ENCODE measurements around the gene HGFAC. TPM values are rescaled to one million over a fixed set of nuclear protein-coding genes. Genes with fewer than 3 reads are reported as not detected.

The HGFAC gene
- total RNA-seq, 4 donors from 2014 or later, result not detected

GRCh38 chr4:3468154-3468553 is 26.4 kb downstream of the HGFAC start:
- no peak for TF ChIP-seq POLR2AphosphoS5 (IDR thresholded peaks at IDR 0.05)
- TF ChIP-seq POLR2A (IDR thresholded peaks at IDR 0.05), result no peak
- no peak for TF ChIP-seq CTCF (IDR thresholded peaks at IDR 0.05)
- no peak for TF ChIP-seq EP300 (IDR thresholded peaks at IDR 0.05)

DNA sequence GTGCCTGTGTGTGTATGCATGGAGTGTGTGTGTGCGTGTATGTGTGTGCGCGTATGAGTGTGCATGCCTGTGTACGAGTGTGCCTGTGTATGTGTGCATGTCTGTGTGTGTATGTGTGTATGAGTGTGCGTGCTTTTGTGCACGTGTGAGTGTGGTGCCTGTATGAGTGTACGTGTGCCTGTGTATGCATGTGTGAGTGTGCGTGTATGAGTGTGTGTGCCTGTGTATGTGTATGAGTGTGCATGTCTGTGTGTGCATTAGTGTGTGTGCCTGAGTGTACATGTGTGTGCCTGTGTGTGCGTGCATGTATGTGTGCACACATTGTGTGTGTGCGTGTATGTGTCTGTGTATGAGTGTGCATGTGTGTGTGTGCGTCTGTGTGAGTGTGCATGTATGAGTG is 27.0 kb downstream of the HGFAC start:
- 80% methylated on average over 10 of the region's 11 CpGs for WGBS
- Histone ChIP-seq H3K4me1 (peaks cover 1% of the 10 kb centered on the region), H3K27me3 (peaks cover 61% of the 10 kb centered on the region), H3K9me3 (no peaks in the 10 kb centered on the region), H3K36me3 (no peaks in the 10 kb centered on the region), H3K27ac (no peak overlapping the region), H3K4me3 (no peak overlapping the region)
- DNase-seq (ENCODE audit: low spot score in 2 of 2), result no peak
- no peak for TF ChIP-seq EP300 (IDR thresholded peaks at IDR 0.05)
- no peak for TF ChIP-seq CTCF (IDR thresholded peaks at IDR 0.05)
- no peak for TF ChIP-seq POLR2A (IDR thresholded peaks at IDR 0.05)
- no peak for TF ChIP-seq POLR2AphosphoS5 (IDR thresholded peaks at IDR 0.05)

More at GRCh38 chr4:3468154-3468553, 26.4 kb downstream of the HGFAC start:
- no peak for DNase-seq (ENCODE audit: low spot score in 2 of 2)
- Histone ChIP-seq H3K36me3 (no peaks in the 10 kb centered on the region), H3K27me3 (peaks cover 61% of the 10 kb centered on the region), H3K4me3 (no peak overlapping the region), H3K4me1 (peaks cover 8% of the 10 kb centered on the region), H3K9me3 (no peaks in the 10 kb centered on the region), H3K27ac (no peak overlapping the region)
- WGBS, result 92% methylated on average over 10 of the region's 10 CpGs

DNA sequence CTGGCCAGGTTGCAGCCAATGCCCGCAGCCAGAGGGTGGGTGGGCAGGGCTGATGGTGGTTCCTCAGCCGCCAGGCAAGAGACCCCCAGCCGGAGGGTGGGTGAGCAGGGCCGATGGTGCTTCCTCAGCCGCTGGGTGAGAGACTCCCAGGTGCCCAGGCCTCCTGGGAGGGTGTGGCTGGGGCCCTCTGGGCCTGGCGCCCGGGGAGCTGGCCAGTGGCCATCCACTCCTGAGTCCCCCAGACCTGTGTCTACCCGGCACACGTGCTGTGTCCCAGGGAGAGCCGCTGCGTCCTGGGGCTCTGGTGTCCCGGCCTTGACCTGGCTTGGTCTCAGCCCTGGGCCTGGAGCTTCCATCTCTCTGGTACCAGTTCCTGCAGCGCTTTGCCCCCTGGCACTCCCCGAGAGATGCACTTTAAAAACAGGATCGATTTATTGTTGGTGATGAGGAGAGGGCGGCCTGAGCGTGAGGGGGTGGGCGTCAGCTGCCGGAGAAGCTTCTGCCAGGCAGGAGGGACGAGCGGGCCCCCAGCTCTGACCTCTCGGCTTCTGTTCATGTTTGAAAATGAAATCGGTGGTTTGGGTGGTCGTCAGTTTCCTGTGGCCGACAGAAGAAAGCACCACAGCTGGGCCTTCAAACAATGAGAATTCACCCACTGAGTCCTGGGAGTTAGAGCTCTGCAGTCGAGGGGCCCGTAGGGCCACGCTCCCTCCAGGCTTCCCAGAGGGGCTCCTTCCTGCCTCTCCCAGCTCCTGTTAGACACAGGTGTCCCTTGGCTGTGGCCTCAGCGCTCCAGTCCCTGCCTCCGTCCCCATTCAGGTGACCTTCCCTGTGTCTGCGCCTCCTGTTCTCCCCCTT is 27.8 kb downstream of the HGFAC start:
- H3K9me3 ChIP-seq, result no peaks in the 10 kb centered on the region
- 84% methylated on average over 26 of the region's 31 CpGs for WGBS
- H3K4me1 ChIP-seq, result no peaks in the 10 kb centered on the region
- DNase-seq (ENCODE audit: low spot score in 2 of 2), result no peak
- peaks cover 61% of the 10 kb centered on the region for H3K27me3 ChIP-seq
- no peak overlapping the region for H3K27ac ChIP-seq
- no peaks in the 10 kb centered on the region for H3K36me3 ChIP-seq
- TF ChIP-seq POLR2AphosphoS5 (IDR thresholded peaks at IDR 0.05), result no peak
- no peak for TF ChIP-seq EP300 (IDR thresholded peaks at IDR 0.05)
- TF ChIP-seq CTCF (IDR thresholded peaks at IDR 0.05), result no peak
- no peak for TF ChIP-seq POLR2A (IDR thresholded peaks at IDR 0.05)
- H3K4me3 ChIP-seq, result no peak overlapping the region

DNA sequence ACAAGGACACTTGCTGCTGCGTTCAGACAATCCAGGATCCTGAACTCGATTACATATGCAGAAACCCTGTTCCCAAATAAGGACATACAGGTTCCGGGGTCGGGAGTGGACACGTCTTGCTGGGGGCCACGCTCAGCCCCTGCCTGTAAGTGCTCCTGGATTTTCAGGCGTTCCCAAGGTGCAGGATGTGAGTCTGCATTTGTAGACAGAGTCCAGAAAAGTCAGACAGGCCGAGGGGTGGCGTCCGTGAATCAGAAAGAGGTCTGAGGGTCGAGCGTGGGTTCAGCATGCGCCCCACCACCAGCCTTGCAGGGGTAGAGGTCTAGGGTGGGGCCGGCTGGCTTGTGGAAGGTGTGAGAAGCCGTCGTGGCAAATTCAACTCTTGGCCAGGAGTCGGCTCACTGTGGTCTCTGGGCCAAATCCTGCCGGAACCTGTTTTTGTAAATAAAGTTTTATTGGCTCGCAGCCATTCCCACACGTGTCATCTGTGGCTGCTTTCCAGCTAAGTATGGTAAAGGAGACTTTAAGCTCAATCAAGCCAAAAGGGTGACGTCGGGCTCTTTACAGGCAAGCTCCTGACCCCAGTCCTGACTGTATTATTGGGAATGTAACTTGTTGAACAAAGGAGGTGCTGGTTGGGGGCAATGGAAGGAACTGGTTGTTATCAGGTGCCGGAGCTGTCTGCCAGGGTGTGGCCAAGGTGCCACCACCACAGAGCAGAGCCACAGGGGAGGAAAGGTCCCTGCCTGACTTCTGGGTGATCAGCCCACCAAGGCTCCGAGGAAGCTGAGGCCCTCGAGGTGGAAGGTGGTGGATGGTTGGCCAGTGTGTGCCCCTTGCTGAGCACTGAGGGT is 28.7 kb downstream of the HGFAC start:
- no peak for TF ChIP-seq POLR2AphosphoS5 (IDR thresholded peaks at IDR 0.05)
- no peak for TF ChIP-seq POLR2A (IDR thresholded peaks at IDR 0.05)
- TF ChIP-seq EP300 (IDR thresholded peaks at IDR 0.05), result no peak
- TF ChIP-seq CTCF (IDR thresholded peaks at IDR 0.05), result no peak
- no peak overlapping the region for H3K27ac ChIP-seq
- no peaks in the 10 kb centered on the region for H3K9me3 ChIP-seq
- H3K4me1 ChIP-seq, result no peaks in the 10 kb centered on the region
- WGBS, result 63% methylated on average over 25 of the region's 25 CpGs
- no peak for DNase-seq (ENCODE audit: low spot score in 2 of 2)
- H3K36me3 ChIP-seq, result no peaks in the 10 kb centered on the region
- no peak overlapping the region for H3K4me3 ChIP-seq
- H3K27me3 ChIP-seq, result peaks cover 62% of the 10 kb centered on the region

Measured in suprapubic skin (tissue), 4 donors.